ENCODE data around the gene RPL13. TPM values are rescaled to one million over a fixed set of nuclear protein-coding genes. Genes with fewer than 3 reads are reported as not detected.

Gene RPL13
- total and polyA plus RNA-seq, 9 of the 15 experiments (the other 6 are each of a cell fraction or from before 2014, with no cell fraction given): 227 to 6,042 (median 1,633) TPM

DNA sequence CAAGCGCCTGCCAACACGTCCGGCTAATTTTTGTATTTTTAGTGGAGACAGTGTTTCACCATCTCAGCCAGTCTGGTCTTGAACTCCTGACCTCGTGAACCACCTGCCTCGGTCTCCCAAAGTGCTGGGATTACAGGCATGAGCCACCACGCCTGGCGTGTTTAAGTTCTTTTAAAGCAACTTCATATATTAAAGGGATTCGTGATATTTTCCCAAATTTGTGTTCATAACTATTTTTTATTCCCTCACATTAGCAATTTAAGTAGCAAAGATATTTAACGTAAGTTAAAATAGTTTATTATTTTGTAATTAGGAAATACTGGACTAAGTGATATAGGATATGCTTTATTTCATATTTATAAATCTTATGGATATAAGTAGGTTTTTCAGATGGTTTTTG is 48.0 kb upstream of the RPL13 start:
- Histone ChIP-seq H3K9ac (ENCODE audit: insufficient read depth in 1 of 2, low read depth in 2 of 2, low read length in 2 of 2) (0 out of 4 replicates have a peak overlapping the region, but pooled peaks of 1 of the 2 experiments have one; percentile 3), H3K79me2 (ENCODE audit: control insufficient read depth, insufficient read depth, low read length) (peaks cover 48% of the 10 kb centered on the region), H3K27ac (ENCODE audit: extremely low read depth, low read depth, low read length) (no peak overlapping the region), H3K4me1 (replicated peaks in 1 of 2; ENCODE audit: control insufficient read depth in 2 of 2, insufficient read depth in 2 of 2, low read length in 2 of 2) (peaks cover 3 to 20% of the 10 kb centered on the region in 2 experiments; a peak in 4 of 5 replicates), H3K4me2 (ENCODE audit: insufficient read depth, low read length) (no peak overlapping the region), H3K36me3 (ENCODE audit: control insufficient read depth, insufficient read depth, low read length) (peaks cover 60% of the 10 kb centered on the region), H3K4me3 (no peak overlapping the region), H2AFZ (ENCODE audit: low read depth, low read length) (no peak overlapping the region), H4K20me1 (replicated peaks; ENCODE audit: control insufficient read depth, insufficient read depth, low read length) (no peaks in the 10 kb centered on the region; the same call in 1 of the 2 replicates), H3K9me3 (replicated peaks; ENCODE audit: control insufficient read depth, insufficient read depth, low read depth, low read length) (no peaks in the 10 kb centered on the region), H3K27me3 (ENCODE audit: control insufficient read depth in 2 of 2, insufficient read depth in 2 of 2, low read length in 2 of 2) (no peaks in the 10 kb centered on the region), H3K9me1 (ENCODE audit: control insufficient read depth, insufficient read depth, low read length) (no peaks in the 10 kb centered on the region)
- ChIA-PET POLR2A (interaction anchor here (0.8 to 1.3 kb wide), 2 partner anchors 36 to 49 kb away, joined by 3 to 4 read pairs; no protein-coding TSS in a partner anchor), CTCF (ENCODE audit: low intra/inter-chr PET ratio) (no interaction called here)
- DNase-seq (ENCODE audit: extremely low read depth in 1 of 4, low spot score in 3 of 4) (no peak), FAIRE-seq (no peak), ATAC-seq (no peak)
- TF ChIP-seq ZNF140 (CRISPR knock-in tag; IDR thresholded peaks at IDR 0.05): no peak
- TF ChIP-seq NFIX (CRISPR knock-in tag; IDR thresholded peaks at IDR 0.05; ENCODE audit: low read depth): peak; percentile 54
- TF ChIP-seq ZNF408 (CRISPR knock-in tag; IDR thresholded peaks at IDR 0.05; ENCODE audit: low read depth): peak; percentile 71; the same call in 1 of the 2 replicates
- 0 out of 2 replicates have a peak, but pooled peaks have one; percentile 51 for TF ChIP-seq ZNF707 (CRISPR knock-in tag; conservative IDR thresholded peaks at IDR 0.05)
- peak; percentile 89; the same call in 1 of the 2 replicates for TF ChIP-seq ZNF277 (CRISPR knock-in tag; IDR thresholded peaks at IDR 0.05; ENCODE audit: borderline replicate concordance)
- no peak for TF ChIP-seq FIP1L1 (IDR thresholded peaks at IDR 0.05; ENCODE audit: low read depth, low read length, poor library complexity, severe bottlenecking)
- TF ChIP-seq TCF7 (IDR thresholded peaks at IDR 0.05; ENCODE audit: borderline replicate concordance): no peak
- 0 out of 6 replicates have a peak, but pooled peaks of 1 of the 3 experiments have one; percentile 34 for TF ChIP-seq ZBTB11 (CRISPR knock-in tag; IDR thresholded peaks at IDR 0.05)
- TF ChIP-seq MTF1 (CRISPR knock-in tag; IDR thresholded peaks at IDR 0.05; ENCODE audit: borderline replicate concordance): 0 out of 2 replicates have a peak, but pooled peaks have one; percentile 66
- in situ Hi-C loops (cut with MboI) (no loop called here), intact Hi-C loops (cut with micrococcal nuclease) (no loop called here)
- BruUV-seq (replicated peaks): no TSS peak
- 93% methylated on average over 9 of the region's 9 CpGs for WGBS (ENCODE audit: insufficient coverage, low coverage, missing lambda C conversion rate)
